PFSK-1 (cell line): ENCODE results near the gene EVC2.

Experiments used
- POLR2AphosphoS5 ChIP-seq: IDR thresholded peaks from 2 replicates; pipeline ENCODE4 v1.6.1; 2012; ENCODE audit warnings: low read depth, mild to moderate bottlenecking, control low read depth, low read length, moderate library complexity
- REST ChIP-seq, 2 experiments: IDR thresholded peaks; 2 replicates each; pipeline versions ENCODE4 v1.6.1 to v1.8.0; 2011 to 2012; ENCODE audit warnings: low read depth in 2 of 2, low read length in 2 of 2, control low read depth in 1 of 2, inconsistent platforms in 1 of 2, mild to moderate bottlenecking in 1 of 2, moderate library complexity in 1 of 2; ENCODE audit not compliant: insufficient read depth in 1 of 2

GRCh38 chr4:5686338-5686737 lies 22.0 kb downstream of the EVC2 start:
- no peak for TF ChIP-seq POLR2AphosphoS5
- no peak for TF ChIP-seq REST (IDR thresholded peaks at IDR 0.05; ENCODE audit: insufficient read depth in 1 of 2, low read depth in 2 of 2, low read length in 2 of 2)
